GM23338 (cell line): ENCODE results near the gene CTXN3. TPM values are rescaled to one million over a fixed set of nuclear protein-coding genes. Genes with fewer than 3 reads are reported as not detected.

ENCODE experiments used
- polyA plus RNA-seq: library from polyadenylated mRNA; unstranded; fragments of >200 nt; fragmentation: Nextera tagmentation; extraction: Ambion mirVana; gene quantifications from 2 replicates; pipeline ENCODE4 v1.2.1, GENCODE V29; 2016
- total RNA-seq: library from RNA; depleted of rRNA; stranded (reverse); fragments of >200 nt; shearing (Covaris generic); gene quantifications from 2 replicates; pipeline ENCODE4 v1.2.3, GENCODE V29; 2014; rRNA removed

Gene CTXN3
- total and polyA plus RNA-seq, 2 experiments from 2014 or later, result not detected

Other genes starting within 250 kb of the CTXN3 start
- gene PRRC1, start 131.4 kb upstream of the CTXN3 start, total RNA-seq, result 64.7 and 65.8 TPM in 2 replicates
- 70.7 and 72.6 TPM in 2 replicates for gene PRRC1, start 131.4 kb upstream of the CTXN3 start, polyA plus RNA-seq
- gene CCDC192, start 54.3 kb downstream of the CTXN3 start, total RNA-seq, result 1.3 TPM in 1 of 2 replicates, not detected in the other
- gene CCDC192, start 54.3 kb downstream of the CTXN3 start, polyA plus RNA-seq, result 0.40 and 0.68 TPM in 2 replicates